Medulla oblongata (tissue), 1 donor: ENCODE results near the gene TLL1.

Source experiments
- DNase-seq: peaks from one replicate; pipeline ENCODE4 v3.0.0-alpha.2; 2015; ENCODE audit errors: extremely low spot score

TLL1 gene

GRCh38 chr4:165894159-165894558 lies 21.1 kb downstream of the TLL1 start:
- no peak for DNase-seq

DNA sequence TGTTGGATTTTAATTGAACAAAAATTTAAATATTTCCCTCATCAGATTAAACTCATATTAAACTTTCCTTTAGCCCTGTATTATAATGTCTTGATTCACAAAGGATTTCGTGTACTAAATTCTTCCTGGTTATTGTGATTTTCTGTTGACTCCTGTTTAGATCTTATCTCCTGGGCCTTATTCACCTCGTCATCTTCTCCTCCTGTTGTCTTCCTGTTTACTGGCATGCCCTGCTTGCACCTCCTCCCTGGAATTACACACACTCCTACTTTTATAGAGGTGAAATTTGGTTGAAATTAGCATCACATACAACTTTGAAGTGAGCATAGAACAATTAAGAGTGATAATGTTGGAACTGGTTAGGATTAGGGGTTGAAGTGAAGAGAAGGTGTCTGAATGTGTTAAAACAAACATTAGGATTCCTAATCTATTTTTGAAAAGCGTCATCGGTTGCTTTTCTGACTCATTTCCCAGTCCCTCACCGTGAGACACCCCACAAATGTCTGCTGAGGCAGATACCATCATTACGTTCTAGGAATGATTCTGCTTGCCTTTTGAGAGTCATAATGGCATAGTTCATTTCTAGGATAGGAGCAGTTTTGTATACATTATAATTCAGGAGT lies 32.5 kb downstream of the TLL1 start:
- DNase-seq = no peak

- DNase-seq = no peak
Measured at GRCh38 chr4:165906272-165906671, 33.2 kb downstream of the TLL1 start.

GRCh38 chr4:165909947-165910346 lies 36.9 kb downstream of the TLL1 start:
- DNase-seq = peak; percentile 9

DNA sequence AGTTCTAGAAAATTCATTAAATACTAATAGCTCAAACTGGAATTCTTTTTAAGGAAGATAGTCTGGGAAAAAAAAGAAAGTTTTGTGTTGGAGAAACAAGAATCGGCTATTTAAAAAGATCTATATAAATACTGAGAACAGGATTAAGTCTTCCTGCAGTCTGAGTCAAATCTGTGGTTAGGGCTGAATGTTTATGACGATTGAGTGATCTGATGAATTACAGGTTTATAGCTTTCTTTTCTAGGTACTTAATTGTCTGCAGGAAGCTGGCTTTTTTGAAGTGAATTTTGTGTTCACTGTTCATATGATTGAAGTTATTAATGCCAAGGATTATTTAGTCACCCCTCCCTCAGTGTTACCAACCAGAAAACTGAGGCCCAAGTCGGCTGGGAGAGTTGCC lies 42.2 kb downstream of the TLL1 start:
- no peak for DNase-seq

DNA sequence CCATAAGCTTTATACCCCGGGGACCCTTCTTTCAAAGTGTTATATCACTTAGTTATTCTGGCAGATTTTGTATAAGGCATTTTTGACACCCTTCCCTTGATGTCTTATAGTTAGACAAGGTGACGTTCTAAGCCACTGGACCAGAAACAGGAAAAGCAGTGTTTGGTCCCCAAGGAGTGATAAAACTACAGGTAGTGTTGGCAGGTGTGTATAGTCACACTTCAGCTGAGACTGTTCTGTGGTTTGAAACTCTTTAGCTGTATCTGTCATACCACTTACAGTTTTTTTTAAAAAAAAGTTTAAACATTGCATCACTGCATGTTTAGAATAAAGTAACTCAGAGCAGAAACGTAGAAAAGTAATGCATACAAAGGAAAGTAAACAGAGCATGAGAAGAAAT lies 48.5 kb downstream of the TLL1 start:
- DNase-seq = no peak

DNA sequence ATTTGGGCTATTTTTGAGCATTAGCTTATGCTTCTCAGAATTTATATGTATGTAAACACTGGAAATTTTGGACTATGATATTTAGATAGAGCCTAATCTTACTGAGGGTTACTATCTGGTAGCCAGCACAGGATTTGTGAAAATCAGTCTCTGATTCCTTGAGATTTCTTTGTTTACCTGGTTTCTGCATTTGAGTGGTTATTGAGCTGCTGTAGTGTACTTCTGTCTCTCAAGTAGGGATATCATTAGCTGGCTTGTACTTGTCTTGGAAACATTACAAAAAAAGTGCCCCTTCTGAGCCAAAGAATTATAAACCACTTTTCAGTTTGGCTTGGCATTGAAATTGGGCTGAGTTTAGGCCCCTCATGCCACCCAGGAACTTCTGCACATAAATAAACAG lies 49.7 kb downstream of the TLL1 start:
- no peak for DNase-seq

GRCh38 chr4:165926307-165926706 lies 53.3 kb downstream of the TLL1 start:
- DNase-seq = no peak

GRCh38 chr4:165927366-165927765 lies 54.3 kb downstream of the TLL1 start:
- DNase-seq = no peak

GRCh38 chr4:165927815-165928214 lies 54.8 kb downstream of the TLL1 start:
- no peak for DNase-seq

DNA sequence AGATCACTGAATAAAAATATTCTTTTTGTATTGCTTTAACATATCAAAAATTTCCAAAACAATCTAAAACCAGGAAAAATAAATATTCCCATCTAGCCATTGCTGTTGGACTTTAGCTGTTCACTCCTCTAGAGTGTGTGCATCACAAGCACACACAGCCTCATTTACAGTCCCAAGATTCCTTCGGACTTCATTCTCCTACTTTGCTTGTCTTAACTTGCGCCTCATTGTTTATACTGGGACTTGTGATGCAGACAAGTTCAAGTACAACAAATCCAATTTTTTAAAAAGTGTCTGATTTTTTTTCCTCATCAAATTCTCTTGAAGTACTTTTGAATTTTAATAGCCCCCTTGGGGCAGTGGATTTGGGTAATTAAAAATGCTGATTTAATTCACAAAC lies 55.6 kb downstream of the TLL1 start:
- no peak for DNase-seq

- no peak for DNase-seq
Measured at GRCh38 chr4:165929662-165930061, 56.6 kb downstream of the TLL1 start.

DNA sequence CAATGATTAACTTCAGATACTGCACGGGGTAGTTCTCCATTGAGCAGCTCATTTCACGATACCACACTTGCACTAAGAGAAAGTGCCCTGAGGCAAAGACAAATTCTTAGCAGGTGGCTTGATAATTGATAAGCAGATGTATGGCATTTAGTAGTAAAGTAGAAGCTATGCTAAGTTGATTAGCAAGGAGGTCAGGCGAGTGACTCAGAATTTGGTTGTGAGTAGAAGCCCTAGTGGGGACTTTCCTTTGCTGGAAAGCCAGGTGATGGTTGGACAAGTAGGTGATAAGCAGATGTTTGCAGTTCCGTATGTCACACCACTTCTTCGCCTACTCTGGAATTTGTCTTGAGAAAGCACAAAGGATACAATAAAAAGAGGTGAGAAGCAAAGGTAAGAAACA lies 58.7 kb downstream of the TLL1 start:
- DNase-seq = no peak

GRCh38 chr4:165944900-165945299 lies 71.9 kb downstream of the TLL1 start:
- no peak for DNase-seq

DNA sequence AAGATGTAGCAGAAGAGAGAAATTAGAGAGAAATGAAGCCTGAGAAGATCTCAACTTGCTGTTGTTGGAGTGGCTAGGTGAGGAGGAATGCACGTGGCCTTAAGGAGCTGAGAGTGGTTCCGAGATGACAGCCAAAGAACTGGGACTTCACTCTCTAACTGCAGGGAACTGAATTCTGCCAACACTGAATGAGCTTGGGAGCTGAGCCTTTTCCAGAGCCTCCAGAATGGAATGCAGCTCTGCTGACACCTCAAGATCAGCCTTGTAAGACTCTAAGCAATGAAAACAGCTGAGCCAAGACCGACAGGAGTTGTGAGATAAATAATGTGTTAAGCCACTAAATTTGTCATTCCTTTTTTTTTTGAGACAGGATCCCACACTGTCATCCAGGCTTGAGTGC lies 73.0 kb downstream of the TLL1 start:
- no peak for DNase-seq

- no peak for DNase-seq
Measured at GRCh38 chr4:165947019-165947418, 74.0 kb downstream of the TLL1 start.

- DNase-seq = no peak
Measured at GRCh38 chr4:165953181-165953580, 80.1 kb downstream of the TLL1 start.

DNA sequence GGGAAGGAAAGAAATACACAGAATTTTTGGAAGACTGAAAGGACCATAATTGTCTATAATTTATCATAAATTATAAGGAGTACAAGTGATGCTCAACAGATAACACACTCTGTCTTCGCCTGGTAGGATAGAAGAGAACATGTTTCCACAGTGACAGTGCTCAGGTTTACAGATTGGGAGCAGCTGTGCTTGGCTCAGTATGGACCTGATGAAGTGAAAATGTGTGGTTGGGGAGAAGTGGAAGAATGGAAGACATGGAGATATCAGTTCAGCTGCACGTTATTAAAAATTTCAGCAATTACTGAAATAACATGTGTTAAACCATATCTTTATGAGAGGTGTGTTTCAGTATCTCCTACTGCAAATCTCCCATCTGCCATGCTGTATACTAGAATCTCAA lies 90.6 kb downstream of the TLL1 start:
- DNase-seq = no peak

GRCh38 chr4:165964591-165964990 lies 91.6 kb downstream of the TLL1 start:
- DNase-seq = no peak

- no peak for DNase-seq
Measured at GRCh38 chr4:165965503-165965902, 92.5 kb downstream of the TLL1 start.

DNA sequence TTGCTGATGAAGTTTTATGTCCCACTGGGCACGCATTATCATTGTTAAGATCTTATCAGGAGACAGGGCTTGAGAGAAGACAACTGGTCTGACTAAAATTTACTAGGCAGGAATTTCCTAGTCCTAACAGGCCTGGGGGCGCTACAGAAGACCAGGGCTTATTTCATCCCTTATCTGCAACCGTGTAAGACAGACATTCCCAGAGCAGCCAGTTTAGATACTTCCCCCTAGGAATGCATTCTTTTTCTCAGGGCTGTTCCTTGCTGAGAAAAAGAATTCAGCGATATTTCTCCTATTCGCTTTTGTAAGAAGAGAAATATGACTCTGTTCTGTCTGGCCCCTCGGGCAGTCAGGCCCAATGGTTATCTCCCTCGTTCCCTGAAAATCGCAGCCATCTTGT lies 93.8 kb downstream of the TLL1 start:
- no peak for DNase-seq

GRCh38 chr4:165967486-165967885 lies 94.4 kb downstream of the TLL1 start:
- no peak for DNase-seq

- DNase-seq = no peak
Measured at GRCh38 chr4:165970703-165971420, 97.8 kb downstream of the TLL1 start.

- DNase-seq = no peak
Measured at GRCh38 chr4:165971446-165971845, 98.4 kb downstream of the TLL1 start.
